Renal cortical epithelial cell (primary cell): ENCODE results near the gene ADGRL2. TPM values are rescaled to one million over a fixed set of nuclear protein-coding genes. Genes with fewer than 3 reads are reported as not detected.

Source experiments
- DNase-seq: peaks from one replicate; pipeline ENCODE4 v3.0.0-alpha.2; 2011; ENCODE audit warnings: low read depth
- total RNA-seq: library from RNA; depleted of rRNA; stranded (reverse); fragments of >200 nt; gene quantifications from 2 replicates; pipeline ENCODE4 v1.2.3, GENCODE V29; 2014

ADGRL2 gene
- total RNA-seq, 1 donor from 2014 or later, result 117 TPM

- no peak for DNase-seq
These were observed 106.8 kb downstream of the ADGRL2 start for GRCh38 chr1:81907575-81907974.

GRCh38 chr1:81912383-81912782 is 111.6 kb downstream of the ADGRL2 start:
- no peak for DNase-seq

GRCh38 chr1:81915937-81916336 is 115.2 kb downstream of the ADGRL2 start:
- DNase-seq, result no peak

GRCh38 chr1:81920245-81920740 is 119.6 kb downstream of the ADGRL2 start:
- peak; percentile 56 for DNase-seq

- DNase-seq, result no peak
These were observed 120.2 kb downstream of the ADGRL2 start for GRCh38 chr1:81920886-81921285.

- no peak for DNase-seq
These were observed 120.6 kb downstream of the ADGRL2 start for GRCh38 chr1:81921344-81921743.

- DNase-seq, result peak; percentile 9
These were observed 121.2 kb downstream of the ADGRL2 start for GRCh38 chr1:81921851-81922462.

- no peak for DNase-seq
These were observed 122.2 kb downstream of the ADGRL2 start for GRCh38 chr1:81922955-81923354.

GRCh38 chr1:81929106-81929505 is 128.4 kb downstream of the ADGRL2 start:
- DNase-seq, result no peak

- no peak for DNase-seq
These were observed 136.1 kb downstream of the ADGRL2 start for GRCh38 chr1:81936853-81937252.

- no peak for DNase-seq
These were observed 137.2 kb downstream of the ADGRL2 start for GRCh38 chr1:81937791-81938450.

- DNase-seq, result no peak
These were observed 147.8 kb downstream of the ADGRL2 start for GRCh38 chr1:81948495-81948894.

GRCh38 chr1:81949421-81949820 is 148.7 kb downstream of the ADGRL2 start:
- no peak for DNase-seq

- no peak for DNase-seq
These were observed 149.3 kb downstream of the ADGRL2 start for GRCh38 chr1:81950037-81950436.

- DNase-seq, result no peak
These were observed 150.0 kb downstream of the ADGRL2 start for GRCh38 chr1:81950591-81951244.

GRCh38 chr1:81954534-81955020 is 153.8 kb downstream of the ADGRL2 start:
- DNase-seq, result peak; percentile 8

GRCh38 chr1:81967951-81968350 is 167.2 kb downstream of the ADGRL2 start:
- no peak for DNase-seq

- no peak for DNase-seq
These were observed 169.7 kb downstream of the ADGRL2 start for GRCh38 chr1:81970416-81970815.

GRCh38 chr1:81974222-81974841 is 173.6 kb downstream of the ADGRL2 start:
- DNase-seq, result peak; percentile 82

GRCh38 chr1:81974883-81975555 is 174.3 kb downstream of the ADGRL2 start:
- no peak for DNase-seq

- no peak for DNase-seq
These were observed 175.8 kb downstream of the ADGRL2 start for GRCh38 chr1:81976539-81976938.

- DNase-seq, result peak; percentile 14
These were observed 178.2 kb downstream of the ADGRL2 start for GRCh38 chr1:81978945-81979344.
